Activated CD4-positive, alpha-beta memory T cell treated with anti-CD3 and anti-CD28 coated beads for 36 hours (primary cell): Measurements from ENCODE around the gene TRIM48. TPM values are rescaled to one million over a fixed set of nuclear protein-coding genes. Genes with fewer than 3 reads are reported as not detected.
"Not testable (repeated sequence)": the region's sequence is repeated elsewhere in the genome, so short reads cannot be mapped to it uniquely, and the experiment has no call there.

Source experiments
- CTCF ChIA-PET: fragments of 350-600 bp; sonication (Branson Sonifier 250); formaldehyde crosslinking; loops from one replicate; lab custom pipeline; 2021; ENCODE audit warnings: antibody characterized with exemption, inconsistent platforms; lab: Charles Lee
- POLR2A ChIA-PET: fragments of 350-600 bp; sonication (Branson Sonifier 250); formaldehyde crosslinking; loops from one replicate; lab custom pipeline; 2021; ENCODE audit warnings: antibody characterized with exemption; lab: Charles Lee
- DNase-seq: peaks from one replicate; pipeline ENCODE4 v3.0.0-alpha.2; 2020
- H3K27ac Mint-ChIP-seq: one replicate; pipeline ENCODE4 v1.8.0; 2021; ENCODE audit warnings: mixed read lengths
- H3K27me3 Mint-ChIP-seq: one replicate; pipeline ENCODE4 v1.8.0; 2021; ENCODE audit warnings: mixed read lengths
- H3K36me3 Mint-ChIP-seq: one replicate; pipeline ENCODE4 v1.8.0; 2021; ENCODE audit warnings: mixed read lengths
- H3K4me1 Mint-ChIP-seq: one replicate; pipeline ENCODE4 v1.8.0; 2021; ENCODE audit warnings: low read depth, mixed read lengths
- H3K4me3 Mint-ChIP-seq: one replicate; pipeline ENCODE4 v1.8.0; 2021; ENCODE audit warnings: mild to moderate bottlenecking, mixed read lengths
- H3K9me3 Mint-ChIP-seq: one replicate; pipeline ENCODE4 v1.8.0; 2021; ENCODE audit warnings: mixed read lengths
- intact Hi-C: fragments of 100-400 bp; cut with micrococcal nuclease; formaldehyde crosslinking; loops from one replicate; pipeline ENCODE4 v1.15.1; 2023
- total RNA-seq, 2 experiments: library from RNA; stranded (reverse); gene quantifications; one replicate each; pipeline ENCODE4 v1.2.3, GENCODE V29; 2021

TRIM48 gene, protein sequence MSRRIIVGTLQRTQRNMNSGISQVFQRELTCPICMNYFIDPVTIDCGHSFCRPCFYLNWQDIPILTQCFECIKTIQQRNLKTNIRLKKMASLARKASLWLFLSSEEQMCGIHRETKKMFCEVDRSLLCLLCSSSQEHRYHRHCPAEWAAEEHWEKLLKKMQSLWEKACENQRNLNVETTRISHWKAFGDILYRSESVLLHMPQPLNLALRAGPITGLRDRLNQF
- total RNA-seq: not detected

GRCh38 chr11:55261855-55262254 is at the start of gene TRIM48:
Gene TRIM48 (plus strand): TSS chr11:55262155. CDS start chr11:55262268, 113 bp downstream.
- H3K4me3 Mint-ChIP-seq, CTCF ChIA-PET, DNase-seq, H3K27me3 Mint-ChIP-seq, intact Hi-C loops, H3K36me3 Mint-ChIP-seq, POLR2A ChIA-PET, H3K27ac Mint-ChIP-seq, H3K4me1 Mint-ChIP-seq: not testable (repeated sequence)
- H3K9me3 Mint-ChIP-seq: peaks cover 25% of the 10 kb centered on the region

DNA sequence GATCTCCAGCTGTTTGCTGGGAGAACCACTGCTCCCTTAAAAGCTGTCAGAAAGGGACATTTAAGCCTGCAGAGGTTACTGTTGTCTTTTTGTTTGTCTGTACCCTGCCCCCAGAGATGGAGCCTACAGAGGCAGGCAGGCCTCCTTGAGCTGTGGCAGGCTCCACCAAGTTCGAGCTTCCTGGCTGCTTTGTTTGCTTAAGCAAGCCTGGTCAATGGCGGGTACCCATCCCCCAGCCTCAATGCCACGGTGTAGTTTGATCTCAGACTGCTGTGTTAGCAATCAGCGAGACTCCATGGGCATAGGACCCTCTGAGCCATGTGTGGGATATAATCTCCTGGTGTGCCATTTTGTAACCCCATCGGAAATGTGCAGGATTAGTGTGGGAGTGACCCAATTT is 23.6 kb upstream of the TRIM48 start:
- POLR2A ChIA-PET, H3K4me3 Mint-ChIP-seq, intact Hi-C loops, CTCF ChIA-PET, DNase-seq, H3K36me3 Mint-ChIP-seq, H3K27ac Mint-ChIP-seq, H3K27me3 Mint-ChIP-seq, H3K4me1 Mint-ChIP-seq: not testable (repeated sequence)
- peaks cover 31% of the 10 kb centered on the region for H3K9me3 Mint-ChIP-seq

DNA sequence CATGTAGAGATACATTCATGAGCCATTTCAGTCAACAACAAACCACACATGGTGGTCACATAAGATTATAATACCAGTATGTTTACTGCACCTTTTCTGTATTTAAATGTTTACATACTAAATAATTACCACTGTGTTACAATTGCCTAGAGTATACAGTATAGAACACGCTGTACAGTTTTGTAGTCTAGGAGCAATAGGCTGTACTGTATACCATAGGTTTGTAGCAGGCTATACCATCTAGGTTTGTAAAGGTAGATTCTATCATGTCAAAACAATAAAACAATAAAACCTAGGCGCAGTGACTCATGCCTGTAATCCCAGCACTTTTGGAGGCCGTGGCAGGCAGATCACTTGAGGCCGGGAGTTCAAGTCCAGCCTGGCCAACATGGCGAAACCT is 1.1 kb downstream of the TRIM48 start:
- ChIA-PET POLR2A (no interaction called here), CTCF (no interaction called here)
- H3K27me3 Mint-ChIP-seq: no peaks in the 10 kb centered on the region
- intact Hi-C loops: no loop called here
- no peak overlapping the region for H3K4me3 Mint-ChIP-seq
- DNase-seq: no peak
- no peak overlapping the region for H3K27ac Mint-ChIP-seq
- peaks cover 26% of the 10 kb centered on the region for H3K9me3 Mint-ChIP-seq
- H3K4me1 Mint-ChIP-seq: no peaks in the 10 kb centered on the region
- H3K36me3 Mint-ChIP-seq: no peaks in the 10 kb centered on the region

Other genes with a start within 250 kb of the TRIM48 start
- gene OR4A16, start 81.0 kb downstream of the TRIM48 start, total RNA-seq: not detected
- not detected for gene OR4A15, start 105.8 kb downstream of the TRIM48 start, total RNA-seq